ENCODE data around the gene POPDC3. TPM values are rescaled to one million over a fixed set of nuclear protein-coding genes. Genes with fewer than 3 reads are reported as not detected.

The POPDC3 gene
- total and polyA plus RNA-seq, 10 of the 15 experiments (the other 5 are each of a cell fraction or from before 2014, with no cell fraction given): 1.6 TPM; not detected in 9

GRCh38 chr6:105178636-105179035 is 1.2 kb downstream of the POPDC3 start:
- no peak for FAIRE-seq
- POLR2A ChIA-PET: no interaction called here
- DNase-seq (ENCODE audit: low read depth, low spot score): no peak
- Histone ChIP-seq H3K9me3 (replicated peaks; ENCODE audit: control insufficient read depth, insufficient read depth, low read length) (no peaks in the 10 kb centered on the region), H2AFZ (ENCODE audit: control insufficient read depth, low read depth, low read length) (no peak overlapping the region), H3K4me3 (no peak overlapping the region), H4K20me1 (ENCODE audit: control insufficient read depth, insufficient read depth) (no peaks in the 10 kb centered on the region), H3K36me3 (ENCODE audit: control insufficient read depth in 2 of 2, insufficient read depth in 2 of 2, low read length in 1 of 2) (no peaks in the 10 kb centered on the region), H3K79me2 (ENCODE audit: control insufficient read depth, insufficient read depth, low read length) (no peaks in the 10 kb centered on the region), H3K27ac (ENCODE audit: control insufficient read depth, insufficient read depth) (no peak overlapping the region), H3K4me2 (ENCODE audit: control insufficient read depth, insufficient read depth) (no peak overlapping the region), H3K4me1 (ENCODE audit: control insufficient read depth, insufficient read depth, low read length) (no peaks in the 10 kb centered on the region), H3K9ac (ENCODE audit: control insufficient read depth, insufficient read depth, low read length) (no peak overlapping the region), H3K27me3 (replicated peaks in 1 of 2; ENCODE audit: control insufficient read depth in 2 of 2, insufficient read depth in 2 of 2, low read length in 1 of 2) (peaks cover 5 to 11% of the 10 kb centered on the region in 2 experiments)
- CTCF ChIA-PET: no interaction called here
- in situ Hi-C loops (cut with MboI) (no loop called here), intact Hi-C loops (cut with micrococcal nuclease; ENCODE audit: unreplicated experiment) (no loop called here)
- RAD21 ChIA-PET (ENCODE audit: unreplicated experiment): no interaction called here
- BruUV-seq (replicated peaks): no TSS peak
- WGBS (ENCODE audit: insufficient coverage, insufficient replicate concordance, low lambda C conversion rate, missing lambda C conversion rate): 66% methylated on average over 5 of the region's 5 CpGs
- SMC1A ChIA-PET (ENCODE audit: uncharacterized antibody, unreplicated experiment): no interaction called here
- TF ChIP-seq ZBTB40 (IDR thresholded peaks at IDR 0.05; ENCODE audit: borderline replicate concordance) (no peak), CHD2 (IDR thresholded peaks at IDR 0.05; ENCODE audit: borderline replicate concordance, low read depth, low read length) (no peak), POLR2A (IDR thresholded peaks at IDR 0.05; ENCODE audit: low read depth, low read length) (no peak), KAT2A (conservative IDR thresholded peaks at IDR 0.05; ENCODE audit: control insufficient read depth, low read depth, low read length) (no peak), IRF4 (IDR thresholded peaks at IDR 0.05; ENCODE audit: low read depth, low read length) (no peak), ZNF622 (IDR thresholded peaks at IDR 0.05) (no peak), ZNF687 (IDR thresholded peaks at IDR 0.05) (no peak), HDAC6 (IDR thresholded peaks at IDR 0.05; ENCODE audit: unreplicated experiment) (no peak), BACH1 (IDR thresholded peaks at IDR 0.05; ENCODE audit: borderline replicate concordance) (no peak), HSF1 (IDR thresholded peaks at IDR 0.05; ENCODE audit: low read depth, low read length) (no peak), NFIC (IDR thresholded peaks at IDR 0.05; ENCODE audit: low read depth, low read length) (no peak), MYB (IDR thresholded peaks at IDR 0.05; ENCODE audit: borderline replicate concordance, low read depth, low read length) (no peak), ZBED1 (IDR thresholded peaks at IDR 0.05; ENCODE audit: borderline replicate concordance) (no peak), WRNIP1 (IDR thresholded peaks at IDR 0.05; ENCODE audit: borderline replicate concordance, low read depth, low read length) (no peak), PML (IDR thresholded peaks at IDR 0.05; ENCODE audit: low read length) (no peak), RAD51 (IDR thresholded peaks at IDR 0.05) (no peak), NFXL1 (IDR thresholded peaks at IDR 0.05; ENCODE audit: borderline replicate concordance) (no peak), SMAD1 (IDR thresholded peaks at IDR 0.05; ENCODE audit: low read depth, partially characterized antibody) (no peak), IKZF2 (IDR thresholded peaks at IDR 0.05) (no peak)
- no peak for ATAC-seq

All from GM12878 (cell line).